HG03060 (cell line): ENCODE measurements around the gene CREB3.

ENCODE experiments used
- ATAC-seq: cut with Tn5 transposase; IDR thresholded peaks from one replicate; pipeline ENCODE4 v1.9.1; 2021; ENCODE audit warnings: low read depth, moderate number of reproducible peaks; ENCODE audit not compliant: unreplicated experiment

Gene CREB3

GRCh38 chr9:35771075-35771433 is 38.6 kb downstream of the CREB3 start:
- no peak for ATAC-seq

GRCh38 chr9:35771534-35771933 is 39.1 kb downstream of the CREB3 start:
- no peak for ATAC-seq

- ATAC-seq, result no peak
Observed at GRCh38 chr9:35771943-35772342, 39.5 kb downstream of the CREB3 start.

GRCh38 chr9:35774907-35775635 is 42.6 kb downstream of the CREB3 start:
- ATAC-seq, result no peak

GRCh38 chr9:35776018-35776417 is 43.6 kb downstream of the CREB3 start:
- ATAC-seq, result no peak

GRCh38 chr9:35778496-35778895 is 46.0 kb downstream of the CREB3 start:
- no peak for ATAC-seq

- no peak for ATAC-seq
Observed at GRCh38 chr9:35781066-35781465, 48.6 kb downstream of the CREB3 start.

- no peak for ATAC-seq
Observed at GRCh38 chr9:35783418-35783817, 51.0 kb downstream of the CREB3 start.
